SK-N-MC (cell line): ENCODE measurements around the gene CEP164.

Experiments
- DNase-seq: peaks from one replicate; pipeline ENCODE4 v3.0.0-alpha.2; 2011; ENCODE audit warnings: low read depth, low spot score
- H3K27ac ChIP-seq: fragments of 200-600 bp; sonication (generic); 2 replicates; pipeline ENCODE4 v1.5.1; 2016; ENCODE audit warnings: mixed run types
- H3K36me3 ChIP-seq: fragments of 200-600 bp; sonication (generic); 2 replicates; pipeline ENCODE4 v1.6.1; 2017; ENCODE audit warnings: antibody characterized with exemption, low read length, mixed read lengths; ENCODE audit not compliant: insufficient read depth
- H3K4me3 ChIP-seq: fragments of 200-600 bp; sonication (generic); 2 replicates; pipeline ENCODE4 v1.5.1; 2016
- H3K9ac ChIP-seq: fragments of 200-600 bp; sonication (generic); 2 replicates; pipeline ENCODE4 v1.8.0; 2017; ENCODE audit warnings: mixed run types, mixed read lengths; ENCODE audit not compliant: insufficient read length
- H3K9me3 ChIP-seq: fragments of 200-600 bp; sonication (generic); 2 replicates; pipeline ENCODE4 v1.6.1; 2017; ENCODE audit warnings: low read depth, mild to moderate bottlenecking, antibody characterized with exemption, low read length, moderate library complexity, mixed read lengths
- EZH2 ChIP-seq: fragments of 200-600 bp; sonication (generic); IDR thresholded peaks from one replicate; pipeline ENCODE4 v1.6.1; 2017; ENCODE audit warnings: antibody characterized with exemption
- FOXP2 ChIP-seq: optimal IDR thresholded peaks from 2 replicates; pipeline ENCODE3; 2011; ENCODE audit warnings: mild to moderate bottlenecking, moderate library complexity; ENCODE audit not compliant: insufficient read depth; ENCODE audit errors: extremely low read length, control extremely low read depth
- POLR2AphosphoS5 ChIP-seq: IDR thresholded peaks from 2 replicates; pipeline ENCODE4 v1.6.1; 2012; ENCODE audit warnings: mild to moderate bottlenecking, low read depth, low read length, borderline replicate concordance

CEP164 gene

DNA sequence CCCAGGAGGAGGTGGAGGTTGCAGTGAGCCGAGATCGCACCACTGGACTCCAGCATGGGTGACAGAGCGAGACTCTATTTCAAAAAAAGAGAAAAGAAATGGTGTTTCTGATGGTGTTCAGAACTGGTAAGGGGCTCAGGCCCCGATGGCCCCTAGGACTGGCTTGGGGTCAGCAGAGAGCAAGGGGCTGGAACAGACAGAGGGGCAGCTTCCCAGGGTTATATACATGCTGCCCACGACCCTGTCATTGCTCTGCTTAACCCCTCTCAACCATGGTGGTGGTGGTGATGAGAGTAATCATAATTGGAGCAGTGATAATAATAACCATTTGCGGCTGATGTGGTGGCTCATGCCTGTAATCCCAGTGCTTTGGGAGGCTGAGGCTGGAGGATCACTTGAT, 79.4 kb downstream of the CEP164 start:
- DNase-seq: no peak
- H3K36me3 ChIP-seq: peaks cover 14% of the 10 kb centered on the region; the same call in 1 of the 2 replicates
- no peak overlapping the region for H3K27ac ChIP-seq
- H3K9ac ChIP-seq: no peak overlapping the region
- TF ChIP-seq POLR2AphosphoS5: no peak
- no peak for TF ChIP-seq FOXP2
- TF ChIP-seq EZH2: no peak
- H3K9me3 ChIP-seq: no peaks in the 10 kb centered on the region
- no peak overlapping the region for H3K4me3 ChIP-seq

DNA sequence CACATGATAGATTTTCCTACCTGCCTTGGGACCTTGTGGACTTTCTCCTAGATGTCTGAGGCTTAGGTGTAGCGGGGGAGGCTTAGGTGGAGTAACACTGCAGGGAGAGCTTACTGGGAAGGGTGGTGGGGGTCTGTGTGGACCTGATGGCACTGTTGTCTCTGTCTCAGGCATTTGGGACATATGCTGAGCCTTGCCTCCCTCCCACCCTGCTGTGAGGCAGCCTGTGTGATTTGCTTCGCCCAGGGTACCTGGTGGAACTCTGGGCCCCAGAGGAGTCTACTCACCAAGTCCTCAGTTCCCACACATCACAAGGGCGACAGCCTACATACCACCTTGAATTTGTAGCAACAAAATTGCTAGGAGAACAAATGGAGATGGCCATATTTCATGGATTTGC, 80.7 kb downstream of the CEP164 start:
- Histone ChIP-seq H3K36me3 (peaks cover 14% of the 10 kb centered on the region; the same call in 1 of the 2 replicates), H3K9me3 (no peaks in the 10 kb centered on the region), H3K27ac (no peak overlapping the region), H3K4me3 (no peak overlapping the region), H3K9ac (no peak overlapping the region)
- no peak for DNase-seq
- TF ChIP-seq FOXP2 (no peak), EZH2 (no peak), POLR2AphosphoS5 (no peak)

DNA sequence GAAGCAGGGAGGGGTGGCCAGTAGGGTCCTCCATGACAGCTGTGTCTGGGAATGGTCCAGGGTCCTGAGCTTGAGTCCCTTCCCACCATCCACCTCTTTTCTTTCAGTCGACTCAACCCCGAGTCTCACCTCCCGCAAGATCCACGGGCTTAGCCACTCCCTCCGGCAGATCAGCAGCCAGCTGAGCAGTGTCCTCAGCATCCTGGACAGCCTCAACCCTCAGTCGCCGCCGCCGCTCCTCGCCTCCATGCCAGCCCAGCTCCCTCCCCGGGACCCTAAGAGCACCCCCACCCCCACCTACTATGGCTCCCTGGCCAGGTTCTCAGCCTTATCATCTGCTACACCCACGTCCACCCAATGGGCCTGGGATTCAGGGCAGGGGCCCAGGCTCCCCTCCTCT, 81.9 kb downstream of the CEP164 start:
- no peak for TF ChIP-seq POLR2AphosphoS5
- TF ChIP-seq FOXP2: no peak
- TF ChIP-seq EZH2: no peak
- peaks cover 14% of the 10 kb centered on the region; the same call in 1 of the 2 replicates for H3K36me3 ChIP-seq
- no peaks in the 10 kb centered on the region for H3K9me3 ChIP-seq
- no peak overlapping the region for H3K4me3 ChIP-seq
- H3K9ac ChIP-seq: no peak overlapping the region
- DNase-seq: no peak
- H3K27ac ChIP-seq: no peak overlapping the region

DNA sequence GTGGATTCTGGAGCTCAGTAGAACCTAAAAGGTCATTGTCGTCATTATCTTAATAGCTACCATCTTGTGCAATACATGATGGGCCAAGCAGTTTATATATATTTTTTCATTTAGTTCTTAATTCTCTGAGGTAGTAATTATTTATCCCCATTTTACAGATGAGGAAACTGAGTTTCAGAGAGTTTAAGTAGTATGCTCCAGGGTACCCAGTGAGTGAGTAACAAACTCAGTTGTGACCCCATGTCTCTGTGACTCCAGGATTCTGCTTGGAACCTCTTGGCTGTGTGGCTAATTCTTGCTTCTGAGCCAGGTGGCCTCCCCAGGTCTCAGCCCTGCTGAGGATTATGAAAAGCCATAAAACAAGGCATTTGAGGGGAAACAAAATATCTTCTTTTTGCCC, 82.6 kb downstream of the CEP164 start:
- Histone ChIP-seq H3K9ac (no peak overlapping the region), H3K4me3 (no peak overlapping the region), H3K27ac (no peak overlapping the region), H3K36me3 (peaks cover 7% of the 10 kb centered on the region; the same call in 1 of the 2 replicates), H3K9me3 (no peaks in the 10 kb centered on the region)
- DNase-seq: no peak
- TF ChIP-seq FOXP2 (no peak), POLR2AphosphoS5 (no peak), EZH2 (no peak)

DNA sequence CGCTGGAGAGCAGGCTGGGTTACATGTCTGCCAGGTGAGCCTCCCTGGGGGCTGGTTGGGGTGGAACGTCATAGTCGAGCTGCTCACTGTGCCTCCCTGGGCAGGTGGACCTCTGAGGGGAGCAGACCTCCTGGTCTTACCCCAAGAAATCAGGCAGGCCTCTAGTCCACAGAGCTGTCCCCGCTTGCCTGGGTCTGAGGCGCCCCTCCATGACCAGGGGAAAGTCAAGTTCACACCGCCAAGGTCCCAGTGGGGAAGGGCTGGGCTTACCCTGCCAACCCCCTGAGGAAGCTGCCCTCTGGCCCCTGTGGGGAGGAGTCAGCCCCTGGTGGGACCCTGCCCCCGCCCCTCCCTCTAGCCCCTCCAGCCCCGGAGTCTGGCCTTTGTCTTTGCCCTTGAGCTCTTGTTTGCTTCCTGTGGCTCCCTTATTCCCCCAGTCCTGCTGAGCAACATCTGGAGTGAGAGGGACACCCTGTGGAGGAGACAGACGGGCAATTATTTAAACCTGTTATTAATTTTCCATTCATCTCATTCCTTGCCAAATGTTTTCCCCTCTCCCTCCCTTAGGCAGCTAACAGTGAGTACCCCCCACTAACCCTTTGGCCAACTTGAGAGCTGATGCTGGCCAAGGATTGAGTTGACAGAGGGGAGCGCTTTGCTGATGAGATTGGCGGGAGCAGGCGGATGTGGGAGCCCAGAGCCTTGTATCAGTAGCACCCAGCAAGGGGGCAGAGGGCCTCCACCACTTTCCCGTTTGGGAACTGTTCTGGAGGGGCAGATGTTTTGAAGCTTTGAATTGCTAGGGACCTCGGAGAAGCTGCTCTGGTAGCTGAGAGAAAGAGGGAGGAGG, 83.4 kb downstream of the CEP164 start:
- H3K36me3 ChIP-seq: peaks cover 5% of the 10 kb centered on the region; the same call in 1 of the 2 replicates
- H3K27ac ChIP-seq: no peak overlapping the region
- no peak for DNase-seq
- no peak overlapping the region for H3K4me3 ChIP-seq
- no peak for TF ChIP-seq POLR2AphosphoS5
- H3K9me3 ChIP-seq: no peaks in the 10 kb centered on the region
- H3K9ac ChIP-seq: no peak overlapping the region

DNA sequence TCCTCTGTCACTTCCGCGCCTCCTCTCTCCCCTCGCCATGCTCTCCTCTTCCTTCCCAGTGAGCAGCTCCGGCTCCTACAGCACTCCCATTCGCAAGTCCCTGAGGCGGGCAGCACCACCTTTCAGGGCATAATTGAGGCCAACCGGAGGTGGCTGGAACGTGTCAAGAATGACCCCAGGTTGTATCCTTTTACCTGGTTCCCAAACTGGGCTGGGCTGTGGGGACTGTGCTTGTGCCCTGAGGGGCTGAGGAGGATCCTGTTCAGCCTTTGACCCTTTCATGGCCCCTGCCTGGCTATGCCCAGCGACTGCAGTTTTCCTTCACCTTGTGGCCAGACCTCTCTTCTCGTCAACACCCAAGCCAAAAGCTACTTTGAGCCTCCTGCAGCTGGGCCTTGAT, 84.1 kb downstream of the CEP164 start:
- Histone ChIP-seq H3K9ac (no peak overlapping the region), H3K36me3 (peaks cover 3% of the 10 kb centered on the region; the same call in 1 of the 2 replicates), H3K4me3 (no peak overlapping the region), H3K9me3 (no peaks in the 10 kb centered on the region), H3K27ac (no peak overlapping the region)
- no peak for DNase-seq
- no peak for TF ChIP-seq FOXP2
- no peak for TF ChIP-seq POLR2AphosphoS5
- no peak for TF ChIP-seq EZH2

DNA sequence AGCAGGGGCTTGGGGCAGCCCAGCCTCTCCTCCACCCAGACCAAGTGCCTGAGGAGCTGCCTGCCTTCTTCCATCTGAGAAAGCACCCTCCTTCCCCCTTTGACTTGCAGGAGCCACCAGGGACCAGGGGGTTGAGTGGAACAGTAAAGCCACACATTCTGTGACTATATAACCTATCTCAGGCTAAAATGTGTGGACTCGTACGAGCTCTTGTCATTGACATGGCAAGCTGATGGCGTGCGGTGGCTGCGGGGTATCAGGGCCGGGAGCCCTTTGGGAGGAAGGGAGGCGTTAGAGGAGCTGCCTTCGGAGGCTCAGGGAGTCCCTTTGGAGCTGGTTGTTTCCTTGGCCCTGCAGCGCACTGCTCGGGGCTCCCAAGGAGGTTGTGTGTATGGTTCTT, 84.5 kb downstream of the CEP164 start:
- DNase-seq: no peak
- no peak overlapping the region for H3K4me3 ChIP-seq
- peaks cover 3% of the 10 kb centered on the region; the same call in 1 of the 2 replicates for H3K36me3 ChIP-seq
- H3K9me3 ChIP-seq: no peaks in the 10 kb centered on the region
- TF ChIP-seq POLR2AphosphoS5: no peak
- no peak for TF ChIP-seq EZH2
- TF ChIP-seq FOXP2: no peak
- no peak overlapping the region for H3K9ac ChIP-seq
- no peak overlapping the region for H3K27ac ChIP-seq

DNA sequence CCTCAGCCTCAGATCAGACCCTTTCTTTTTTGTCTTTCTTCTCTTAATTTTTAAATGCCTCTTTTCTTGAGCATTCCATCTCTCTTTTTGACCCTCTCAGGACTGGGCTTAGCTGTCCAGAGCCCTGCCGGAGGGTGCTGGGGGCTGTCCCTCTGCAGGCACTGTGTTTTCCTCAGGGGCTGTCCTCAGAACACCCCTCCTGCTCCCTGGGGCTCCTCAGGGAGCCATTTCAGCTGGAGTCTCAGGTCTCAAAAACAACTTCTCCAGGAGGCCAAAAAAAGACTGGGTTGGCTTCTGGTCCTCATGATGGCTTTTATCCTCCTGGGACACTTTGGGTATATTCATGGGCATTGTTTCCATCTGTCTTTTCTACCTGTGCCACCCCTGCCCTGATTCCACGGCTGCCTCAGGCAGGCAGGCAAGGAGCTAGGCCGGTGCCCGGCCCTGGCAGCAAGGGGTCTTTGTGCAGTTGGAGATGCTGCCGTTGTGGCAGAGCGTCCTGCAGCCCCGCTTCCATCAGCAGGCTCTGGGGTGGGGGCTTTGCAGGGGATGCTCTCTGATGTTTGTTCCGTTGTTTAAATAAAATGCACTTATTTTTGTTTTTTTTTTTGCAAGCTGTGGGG, 85.1 kb downstream of the CEP164 start:
- TF ChIP-seq POLR2AphosphoS5 (no peak), FOXP2 (no peak), EZH2 (no peak)
- H3K9ac ChIP-seq: no peak overlapping the region
- H3K4me3 ChIP-seq: no peak overlapping the region
- no peak overlapping the region for H3K27ac ChIP-seq
- H3K36me3 ChIP-seq: peaks cover 3% of the 10 kb centered on the region; the same call in 1 of the 2 replicates
- no peaks in the 10 kb centered on the region for H3K9me3 ChIP-seq
- no peak for DNase-seq
